Uterus (tissue), 2 donors: ENCODE measurements around the gene BSPH1.

Source experiments
- POLR2A ChIP-seq, 2 donors: fragments of 450-650 bp; IDR thresholded peaks; one replicate each; pipeline ENCODE4 v1.6.1; 2016; ENCODE audit warnings: antibody characterized with exemption in 2 of 2, mild to moderate bottlenecking in 1 of 2, moderate library complexity in 1 of 2
- TF ChIP-seq, protein P1 (sequence below), 4 experiments: fragments of 200-600 bp in 2 of 4; fragments of 450-650 bp in 2 of 4; sonication (generic) in 2 of 4; IDR thresholded peaks; one replicate each; pipeline ENCODE4 v1.5.1; 2016 to 2019; ENCODE audit warnings: antibody characterized with exemption in 4 of 4, mild to moderate bottlenecking in 2 of 4, moderate library complexity in 1 of 4

DNA sequence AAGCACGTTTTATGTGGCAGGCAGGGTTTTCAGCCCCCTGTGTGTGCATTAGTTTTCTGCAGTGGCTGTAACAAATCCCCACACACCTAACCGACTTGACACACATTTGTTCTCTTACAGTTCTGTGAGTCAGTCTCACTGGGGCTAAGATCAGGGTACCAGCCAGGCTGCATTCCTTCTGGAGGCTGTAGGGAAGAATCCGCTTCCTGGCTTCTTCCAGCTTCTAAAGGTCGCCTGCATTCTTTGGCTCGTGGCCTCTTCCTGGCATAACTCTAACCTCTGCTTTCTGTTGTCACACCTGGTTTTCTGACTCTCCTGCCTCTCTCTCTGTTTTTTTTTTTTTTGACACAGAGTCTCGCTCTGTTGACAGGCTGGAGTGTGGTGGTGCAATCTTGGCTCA, 8.9 kb upstream of the BSPH1 start:
- TF ChIP-seq, protein P1, sequence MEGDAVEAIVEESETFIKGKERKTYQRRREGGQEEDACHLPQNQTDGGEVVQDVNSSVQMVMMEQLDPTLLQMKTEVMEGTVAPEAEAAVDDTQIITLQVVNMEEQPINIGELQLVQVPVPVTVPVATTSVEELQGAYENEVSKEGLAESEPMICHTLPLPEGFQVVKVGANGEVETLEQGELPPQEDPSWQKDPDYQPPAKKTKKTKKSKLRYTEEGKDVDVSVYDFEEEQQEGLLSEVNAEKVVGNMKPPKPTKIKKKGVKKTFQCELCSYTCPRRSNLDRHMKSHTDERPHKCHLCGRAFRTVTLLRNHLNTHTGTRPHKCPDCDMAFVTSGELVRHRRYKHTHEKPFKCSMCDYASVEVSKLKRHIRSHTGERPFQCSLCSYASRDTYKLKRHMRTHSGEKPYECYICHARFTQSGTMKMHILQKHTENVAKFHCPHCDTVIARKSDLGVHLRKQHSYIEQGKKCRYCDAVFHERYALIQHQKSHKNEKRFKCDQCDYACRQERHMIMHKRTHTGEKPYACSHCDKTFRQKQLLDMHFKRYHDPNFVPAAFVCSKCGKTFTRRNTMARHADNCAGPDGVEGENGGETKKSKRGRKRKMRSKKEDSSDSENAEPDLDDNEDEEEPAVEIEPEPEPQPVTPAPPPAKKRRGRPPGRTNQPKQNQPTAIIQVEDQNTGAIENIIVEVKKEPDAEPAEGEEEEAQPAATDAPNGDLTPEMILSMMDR (IDR thresholded peaks at IDR 0.05) = no peak
- no peak for TF ChIP-seq POLR2A (IDR thresholded peaks at IDR 0.05)
